Activated effector memory CD4-positive, alpha-beta T cell treated with anti-CD3 and anti-CD28 coated beads, Interleukin-2, amount 50 U/mL, for 16 hours (primary cell): ENCODE data around the gene STARD3NL.
A peak's percentile ranks its signal among the peaks of the same experiment; 100 is the strongest.

Source experiments
- DNase-seq: peaks from one replicate; pipeline ENCODE4 v3.0.0-alpha.2; 2020

The STARD3NL gene

DNA sequence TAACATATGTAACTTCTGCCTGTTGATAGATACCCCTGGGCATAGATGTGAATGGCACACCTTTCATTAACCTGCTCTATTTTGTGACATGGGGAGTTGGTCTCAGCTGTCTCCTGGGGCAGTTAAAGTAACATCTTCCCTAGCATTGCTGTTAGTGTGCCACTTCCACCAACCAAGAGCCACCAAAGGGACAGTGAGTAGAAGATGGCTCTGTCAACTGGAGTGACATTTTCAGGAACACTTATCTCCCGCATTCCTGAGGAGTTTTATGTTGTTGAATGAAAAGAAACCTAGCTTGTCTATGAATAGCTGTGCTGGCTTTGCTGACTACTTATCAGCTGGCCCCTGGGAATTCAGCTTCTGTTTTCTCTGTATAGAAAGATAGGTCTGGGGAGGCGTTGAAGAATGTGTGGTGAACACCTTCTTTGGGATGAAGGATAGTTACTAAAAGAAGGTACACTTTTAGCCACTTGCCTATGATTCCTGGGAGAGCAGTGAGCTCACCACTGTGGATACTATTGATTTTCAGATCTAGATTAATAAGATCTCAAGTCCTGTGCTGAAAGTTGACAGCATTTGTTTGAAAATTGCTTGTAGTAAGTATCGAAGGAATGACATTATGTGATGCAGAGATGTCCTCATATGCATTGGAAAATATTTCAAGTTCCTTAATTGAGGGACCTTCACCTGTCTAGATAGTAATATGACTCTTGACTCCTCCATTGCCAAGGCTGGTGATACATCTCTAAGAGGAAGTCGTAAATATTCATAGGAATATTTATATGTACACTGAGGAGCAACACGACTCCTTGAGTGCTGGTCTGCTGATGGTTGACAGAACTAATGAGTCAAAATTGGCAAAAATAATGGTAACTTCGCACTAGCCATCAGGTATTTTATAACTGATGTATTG lies 7.6 kb downstream of the STARD3NL start:
- DNase-seq, result no peak

DNA sequence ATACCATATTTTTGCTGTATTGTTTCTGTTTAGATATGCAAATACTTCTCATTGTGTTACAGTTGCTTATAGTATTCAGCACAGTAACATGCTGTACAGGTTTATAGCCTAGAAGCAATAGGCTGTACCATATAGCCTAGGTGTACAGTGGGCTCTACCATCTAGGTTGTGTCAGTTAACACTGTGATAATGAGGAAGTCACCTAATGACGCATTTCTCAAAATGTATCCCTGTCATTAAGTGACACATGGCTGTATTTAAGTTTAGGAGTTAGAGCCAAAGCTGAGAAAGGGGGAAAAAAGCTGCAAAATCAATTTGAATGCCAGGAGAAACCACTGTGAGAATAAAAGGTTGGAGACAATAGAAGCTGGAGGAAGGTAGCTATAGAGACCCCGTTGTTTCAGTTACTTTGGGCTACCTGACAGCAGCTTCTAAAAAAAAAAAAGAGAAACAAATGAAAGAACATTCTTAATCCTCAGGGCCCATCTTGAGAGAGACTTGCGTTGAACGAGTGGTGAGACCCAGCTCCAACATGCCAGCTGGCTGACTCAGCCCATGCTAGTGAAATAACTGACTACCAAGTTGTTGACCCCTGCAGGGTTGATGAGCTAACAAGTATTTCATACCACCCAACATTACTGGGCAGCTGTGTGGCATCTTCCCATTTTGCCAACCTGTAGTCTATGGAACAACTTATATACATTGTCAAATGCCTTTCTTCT lies 8.7 kb downstream of the STARD3NL start:
- no peak for DNase-seq

- DNase-seq, result no peak
These were observed 9.9 kb downstream of the STARD3NL start for GRCh38 chr7:38187794-38188440.

DNA sequence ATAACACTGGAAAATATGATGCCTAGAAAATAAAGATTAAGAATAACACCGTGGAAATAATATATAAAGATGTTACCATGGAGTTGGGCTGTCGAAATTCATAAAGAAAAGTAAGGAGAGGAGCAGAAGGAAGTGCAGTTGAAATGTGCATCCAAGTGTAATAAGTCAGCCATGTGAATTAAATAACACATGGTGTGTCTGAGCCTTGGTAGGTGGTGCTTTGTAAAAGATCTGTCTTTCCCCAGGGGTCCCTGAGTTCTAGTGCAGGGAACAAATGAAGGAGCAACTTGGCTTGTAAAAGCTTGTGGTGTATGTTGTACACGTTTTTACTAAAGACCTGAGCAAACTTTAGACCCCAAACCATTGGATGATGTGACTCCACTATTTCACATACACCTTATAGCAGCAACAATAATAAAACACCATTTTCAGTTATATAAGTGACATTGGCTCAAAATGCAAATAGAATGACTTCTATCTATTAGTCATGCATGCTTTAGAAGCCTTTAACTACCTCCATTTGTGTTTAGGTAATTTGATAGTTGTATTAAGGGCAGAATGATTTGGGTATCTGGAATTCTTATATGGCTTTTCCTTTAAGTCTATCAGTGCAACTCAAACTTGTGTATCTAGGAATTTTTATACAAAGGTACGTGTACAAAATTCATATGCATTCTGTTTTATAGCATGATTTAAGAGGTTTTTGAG lies 11.3 kb downstream of the STARD3NL start:
- DNase-seq, result no peak

DNA sequence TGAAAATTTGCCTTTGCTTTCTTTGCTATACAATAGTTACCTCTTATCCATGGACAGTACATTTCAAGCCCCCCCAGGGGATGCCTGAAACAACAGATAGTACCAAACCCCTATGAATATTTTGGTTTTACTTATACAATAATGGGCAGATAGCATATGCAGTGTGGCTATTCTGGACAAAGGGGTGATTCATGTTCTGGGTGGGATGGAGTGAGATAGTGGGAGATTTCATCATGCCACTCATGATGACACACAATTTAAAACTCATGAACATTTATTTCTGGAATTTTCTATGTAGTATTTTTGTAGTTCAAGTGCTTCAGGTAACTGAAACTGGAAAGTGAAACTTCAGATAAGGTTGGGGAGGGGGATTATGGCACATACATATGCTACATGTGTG lies 12.0 kb downstream of the STARD3NL start:
- DNase-seq, result no peak

DNA sequence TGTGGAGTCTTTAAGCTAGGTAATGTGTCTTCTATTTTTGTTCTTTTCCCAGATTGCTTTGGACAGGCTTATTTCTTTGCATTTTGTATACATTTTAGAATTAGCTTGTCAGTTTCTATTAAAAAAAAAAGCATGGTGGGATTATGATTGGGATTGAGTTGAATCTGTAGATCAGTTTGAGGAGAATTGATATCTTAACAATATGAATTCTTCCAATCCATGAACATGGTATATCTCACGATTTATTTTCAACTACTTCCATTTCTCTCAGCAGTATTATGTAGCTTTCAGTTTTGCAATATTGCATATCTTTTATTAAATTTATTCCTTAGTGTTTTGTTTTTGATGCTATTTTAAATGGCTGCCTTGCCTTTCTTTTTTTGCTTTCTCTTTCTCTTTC lies 13.7 kb downstream of the STARD3NL start:
- DNase-seq, result no peak

DNA sequence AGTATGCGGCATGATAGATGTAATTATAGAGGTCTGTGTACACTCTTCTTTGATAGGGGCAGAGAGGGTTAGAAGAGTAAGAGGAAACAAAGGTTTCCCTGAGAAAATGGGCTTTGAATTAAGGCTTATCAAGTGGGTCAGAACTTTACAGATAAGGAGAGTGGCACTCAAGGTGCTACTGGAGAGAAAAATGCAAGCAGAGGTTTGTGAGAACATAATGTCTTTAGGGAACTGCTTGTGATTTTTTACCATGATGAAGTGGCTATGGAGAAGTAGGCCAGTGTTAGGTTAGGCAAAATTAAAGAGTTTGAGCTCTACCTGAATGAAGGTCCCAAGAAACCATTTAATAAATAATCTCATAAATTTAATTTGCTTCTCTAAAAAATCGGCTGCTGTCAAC lies 14.3 kb downstream of the STARD3NL start:
- no peak for DNase-seq

DNA sequence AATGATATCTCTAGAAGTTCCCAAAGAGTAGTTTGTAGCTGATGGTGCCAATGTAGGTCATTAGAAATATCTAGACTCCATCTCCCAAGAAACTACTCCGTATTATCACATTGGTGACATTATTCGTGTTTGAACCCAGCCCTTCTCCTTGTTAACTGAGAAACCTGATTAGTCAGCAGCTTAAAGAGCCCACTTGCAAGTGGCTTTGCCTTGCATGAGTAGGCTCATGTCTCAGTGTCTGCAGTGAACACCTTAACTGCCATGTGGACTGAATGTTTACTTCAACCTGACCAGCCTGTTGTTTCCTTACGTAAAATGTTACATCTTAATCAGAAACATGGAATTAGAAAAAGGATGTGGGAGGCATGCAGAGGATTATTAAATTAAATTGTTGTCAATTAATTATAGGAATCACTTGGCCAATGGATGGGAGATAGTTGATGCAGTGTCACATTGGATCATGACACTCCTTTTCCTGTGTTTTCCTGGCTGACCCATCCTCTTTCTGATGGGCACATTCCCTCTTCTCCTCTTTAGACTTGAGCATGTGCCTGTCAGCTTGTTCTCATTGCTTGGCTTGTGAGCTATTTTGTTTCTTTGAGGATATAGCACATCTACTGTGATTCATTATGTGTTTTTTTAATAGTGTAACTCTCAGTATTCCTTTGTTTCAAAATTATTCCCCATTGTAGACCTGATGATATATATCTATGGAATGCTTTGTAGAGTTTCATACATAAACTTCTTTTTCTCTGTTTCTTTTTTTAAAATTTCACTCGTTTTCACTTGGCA lies 18.0 kb downstream of the STARD3NL start:
- DNase-seq, result no peak

GRCh38 chr7:38198366-38198765 lies 20.3 kb downstream of the STARD3NL start:
- no peak for DNase-seq

- no peak for DNase-seq
These were observed 21.1 kb downstream of the STARD3NL start for GRCh38 chr7:38199154-38199553.

GRCh38 chr7:38199782-38200181 lies 21.7 kb downstream of the STARD3NL start:
- no peak for DNase-seq

GRCh38 chr7:38206071-38206470 lies 28.0 kb downstream of the STARD3NL start:
- DNase-seq, result no peak

DNA sequence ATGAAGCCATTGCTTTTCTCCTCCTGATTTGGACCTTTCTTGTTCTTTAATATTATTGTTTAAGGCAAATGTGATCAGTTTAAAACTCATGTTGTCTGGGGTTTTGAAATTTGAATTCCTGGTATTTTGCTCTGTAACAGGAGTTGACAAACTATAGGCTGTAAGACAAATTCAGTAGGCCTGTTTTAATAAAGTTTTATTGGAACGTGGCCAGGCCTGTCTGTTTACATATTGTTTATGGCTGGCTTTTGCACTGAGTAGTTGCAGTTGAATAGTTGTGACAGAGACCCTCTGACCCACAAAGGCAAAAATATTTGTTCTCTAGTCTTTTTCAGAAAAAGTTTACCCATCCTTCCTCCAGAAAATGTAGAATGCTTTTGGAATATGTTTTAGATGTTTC lies 29.8 kb downstream of the STARD3NL start:
- no peak for DNase-seq

DNA sequence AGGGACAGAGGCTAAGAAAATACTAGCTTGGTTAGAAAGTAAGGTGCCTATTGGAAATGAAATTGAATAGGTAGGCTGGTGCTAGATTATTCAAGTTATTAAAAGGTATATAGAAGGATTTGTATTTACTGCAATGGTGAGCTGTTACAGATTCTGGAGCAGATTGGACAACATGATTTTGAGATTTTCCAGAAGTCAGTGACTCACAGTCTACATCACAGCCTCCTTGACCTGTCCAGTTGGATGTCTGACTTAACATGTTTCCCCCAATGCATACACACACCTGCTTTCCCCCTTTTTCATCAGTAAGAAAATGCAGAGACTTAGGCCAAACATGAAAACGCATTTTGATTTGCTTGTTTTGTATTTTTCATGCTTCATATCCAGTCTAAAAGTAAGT lies 33.4 kb downstream of the STARD3NL start:
- DNase-seq, result no peak

DNA sequence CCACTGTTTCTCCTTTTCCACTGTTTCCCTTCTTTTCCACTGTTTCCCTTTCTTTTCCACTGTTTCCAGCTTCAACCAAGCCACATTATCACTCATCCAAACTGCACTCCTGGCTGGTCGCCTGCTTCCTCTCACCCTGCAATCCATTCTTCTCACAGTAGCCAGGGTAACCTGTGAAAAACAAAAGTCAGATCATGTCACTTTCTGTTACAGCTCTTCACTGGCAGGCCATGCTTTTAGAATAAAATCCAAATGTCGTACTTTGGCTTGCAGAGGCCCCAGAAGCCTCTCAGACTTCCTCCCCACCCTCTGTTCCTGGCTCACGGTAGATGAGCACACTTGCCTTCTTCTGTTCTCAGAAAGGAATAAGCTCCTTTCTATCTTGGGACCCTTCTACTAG lies 33.9 kb downstream of the STARD3NL start:
- DNase-seq, result no peak

- no peak for DNase-seq
These were observed 37.1 kb downstream of the STARD3NL start for GRCh38 chr7:38215115-38215514.

- peak; percentile 88 for DNase-seq
These were observed 38.0 kb downstream of the STARD3NL start for GRCh38 chr7:38215735-38216670.

DNA sequence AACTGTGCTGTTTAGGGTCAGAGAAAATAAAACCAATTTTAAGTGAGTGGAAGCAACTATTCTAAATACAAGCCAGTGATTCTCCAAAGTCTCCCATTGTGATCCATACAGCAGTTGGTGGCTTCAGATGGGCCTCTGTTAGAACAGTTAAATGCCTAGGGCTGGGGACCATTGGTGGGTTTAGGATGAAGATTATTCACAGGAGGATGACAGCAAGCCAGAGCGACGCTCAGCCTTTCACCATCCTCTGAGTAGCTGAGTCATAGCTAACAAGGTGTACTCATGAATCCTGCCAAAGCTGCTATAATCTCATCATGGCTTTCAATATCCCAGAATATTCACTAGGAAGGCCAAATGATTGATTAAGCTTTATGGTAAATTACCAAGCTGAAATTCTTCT lies 39.6 kb downstream of the STARD3NL start:
- DNase-seq, result no peak

- no peak for DNase-seq
These were observed 42.4 kb downstream of the STARD3NL start for GRCh38 chr7:38220452-38220851.

DNA sequence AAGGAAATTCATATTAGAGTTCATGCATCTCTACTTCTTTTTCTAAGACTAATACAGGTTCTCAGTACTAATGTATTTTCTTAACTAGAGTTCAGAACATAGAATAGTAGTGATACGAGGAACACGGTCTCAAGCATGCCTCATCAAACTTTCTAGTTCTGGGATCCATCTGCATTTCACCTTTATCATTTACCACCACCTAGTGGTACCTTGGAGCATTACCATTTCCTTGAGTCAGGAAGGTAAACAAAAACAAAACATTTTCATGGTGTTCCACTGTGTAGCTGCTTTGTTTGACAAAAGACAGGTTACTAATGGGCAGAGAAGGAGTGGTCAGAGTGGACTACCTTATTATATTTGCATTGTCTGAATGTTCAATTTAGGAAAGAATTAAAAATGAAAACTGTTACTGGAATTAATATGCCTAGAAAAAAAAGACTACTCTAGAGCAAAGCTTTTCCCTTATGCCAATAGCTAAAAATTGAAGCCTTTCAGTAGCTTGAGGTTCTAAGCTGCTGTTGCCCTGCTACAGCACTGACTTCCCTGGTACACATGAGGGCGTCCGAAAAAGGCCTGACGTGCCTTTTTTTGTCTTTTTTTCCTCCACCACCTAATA lies 44.5 kb downstream of the STARD3NL start:
- no peak for DNase-seq

DNA sequence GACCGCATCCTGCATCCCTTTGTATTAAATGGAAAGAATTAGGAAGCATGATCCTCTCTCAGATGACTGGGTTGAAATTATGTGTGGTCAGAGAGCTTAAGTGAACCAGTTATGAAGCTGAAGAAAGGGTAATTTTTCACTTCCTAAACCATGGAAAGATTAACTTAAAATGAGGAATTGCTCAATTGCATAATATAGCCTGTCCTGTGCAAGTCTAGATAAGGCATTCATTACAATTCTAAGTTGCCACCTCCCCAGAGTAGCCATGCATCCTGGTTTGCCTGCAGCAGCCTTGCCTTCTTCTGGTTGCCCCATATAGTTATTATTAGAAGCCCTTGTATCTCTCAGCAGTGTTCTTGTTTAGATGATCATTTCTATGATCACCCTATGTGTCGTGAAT lies 45.3 kb downstream of the STARD3NL start:
- DNase-seq, result no peak
